ENCODE measurements around the gene CNTN4.

Gene CNTN4

DNA sequence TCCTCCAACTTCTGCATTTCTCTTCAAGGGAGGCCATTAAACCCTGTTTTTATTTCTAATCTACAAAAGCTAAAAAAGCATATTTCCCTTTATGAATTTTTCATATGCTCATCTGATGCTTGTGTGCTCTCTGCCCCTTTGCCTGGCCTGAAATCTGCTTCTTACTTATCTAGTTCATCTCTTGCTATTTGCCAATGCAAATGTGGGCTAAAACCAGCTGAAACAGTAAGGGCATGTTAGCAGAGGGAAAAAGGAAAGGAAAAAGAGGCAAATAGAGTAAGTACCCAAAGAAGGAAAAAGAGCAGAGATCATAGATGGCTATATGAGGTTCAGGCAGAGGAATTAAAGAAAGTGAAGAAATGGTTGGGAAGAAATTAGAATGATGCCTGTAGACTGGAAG lies 185.2 kb downstream of the CNTN4 start:
- no peak for DNase-seq (ENCODE audit: low read depth)
- TF ChIP-seq, protein P1, sequence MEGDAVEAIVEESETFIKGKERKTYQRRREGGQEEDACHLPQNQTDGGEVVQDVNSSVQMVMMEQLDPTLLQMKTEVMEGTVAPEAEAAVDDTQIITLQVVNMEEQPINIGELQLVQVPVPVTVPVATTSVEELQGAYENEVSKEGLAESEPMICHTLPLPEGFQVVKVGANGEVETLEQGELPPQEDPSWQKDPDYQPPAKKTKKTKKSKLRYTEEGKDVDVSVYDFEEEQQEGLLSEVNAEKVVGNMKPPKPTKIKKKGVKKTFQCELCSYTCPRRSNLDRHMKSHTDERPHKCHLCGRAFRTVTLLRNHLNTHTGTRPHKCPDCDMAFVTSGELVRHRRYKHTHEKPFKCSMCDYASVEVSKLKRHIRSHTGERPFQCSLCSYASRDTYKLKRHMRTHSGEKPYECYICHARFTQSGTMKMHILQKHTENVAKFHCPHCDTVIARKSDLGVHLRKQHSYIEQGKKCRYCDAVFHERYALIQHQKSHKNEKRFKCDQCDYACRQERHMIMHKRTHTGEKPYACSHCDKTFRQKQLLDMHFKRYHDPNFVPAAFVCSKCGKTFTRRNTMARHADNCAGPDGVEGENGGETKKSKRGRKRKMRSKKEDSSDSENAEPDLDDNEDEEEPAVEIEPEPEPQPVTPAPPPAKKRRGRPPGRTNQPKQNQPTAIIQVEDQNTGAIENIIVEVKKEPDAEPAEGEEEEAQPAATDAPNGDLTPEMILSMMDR (IDR thresholded peaks at IDR 0.05; ENCODE audit: insufficient read depth, low read depth, low read length, missing control alignments) = no peak
- no peak overlapping the region for H3K4me3 ChIP-seq (ENCODE audit: low read length)

DNA sequence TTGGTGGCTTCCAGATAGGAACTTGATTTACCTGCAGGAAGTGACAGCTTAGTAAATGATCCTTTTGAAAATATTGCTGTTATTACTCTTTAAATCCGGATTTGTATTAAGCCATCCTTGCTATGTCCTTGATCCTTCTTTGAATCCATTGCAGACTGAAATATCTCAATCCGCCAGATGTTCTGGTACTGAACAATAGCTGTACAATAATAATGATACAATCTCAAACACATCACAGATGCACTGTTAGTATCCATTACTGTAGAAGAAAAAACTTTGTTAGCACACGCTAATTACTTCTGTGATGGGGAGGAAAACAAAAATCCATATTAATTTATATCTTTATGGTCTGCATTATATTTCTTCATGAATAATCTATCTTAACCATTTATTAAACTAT lies 202.3 kb downstream of the CNTN4 start:
- TF ChIP-seq, protein P1 (IDR thresholded peaks at IDR 0.05; ENCODE audit: insufficient read depth, low read depth, low read length, missing control alignments) = no peak
- DNase-seq (ENCODE audit: low read depth) = no peak
- no peak overlapping the region for H3K4me3 ChIP-seq (ENCODE audit: low read length)

DNA sequence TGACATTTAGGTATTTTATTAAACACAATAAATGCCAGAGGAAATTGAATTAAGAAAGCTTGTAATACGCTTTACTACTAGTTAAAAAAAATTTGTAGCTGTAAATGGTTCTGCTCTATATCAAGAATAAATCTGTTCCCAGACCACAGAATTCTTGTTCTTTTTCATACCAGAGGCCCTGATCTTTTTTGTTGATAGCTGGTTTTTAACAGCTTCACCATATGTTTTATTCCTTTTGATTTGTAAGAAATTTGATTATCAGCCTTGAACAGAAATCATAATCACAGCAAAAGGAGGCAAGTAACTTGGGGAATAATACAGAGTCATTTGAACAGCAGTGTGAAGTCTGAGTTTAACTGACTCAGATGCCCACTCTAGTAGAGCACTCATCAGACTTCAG lies 202.7 kb downstream of the CNTN4 start:
- no peak for DNase-seq (ENCODE audit: low read depth)
- TF ChIP-seq, protein P1 (IDR thresholded peaks at IDR 0.05; ENCODE audit: insufficient read depth, low read depth, low read length, missing control alignments) = no peak
- H3K4me3 ChIP-seq (ENCODE audit: low read length) = no peak overlapping the region

DNA sequence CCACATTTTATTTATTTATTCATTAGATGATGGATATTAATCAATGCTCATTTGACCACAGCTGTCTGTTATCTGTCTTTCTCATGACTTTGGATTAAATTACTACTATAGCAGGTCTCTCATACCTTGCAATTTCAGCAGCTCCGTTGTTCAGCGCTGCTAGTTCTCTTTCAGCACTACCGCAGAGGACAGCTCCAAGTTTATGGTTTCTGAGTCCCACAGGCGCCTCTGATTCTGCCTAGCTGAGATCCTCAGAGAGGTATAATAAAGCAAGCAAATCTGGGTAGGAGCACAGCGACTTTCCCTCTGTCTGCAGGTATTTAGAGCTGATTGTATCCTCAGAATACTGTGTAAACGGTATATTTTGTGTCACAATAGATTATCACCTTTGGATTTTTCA lies 204.9 kb downstream of the CNTN4 start:
- peak; percentile 10 for DNase-seq (ENCODE audit: low read depth)
- TF ChIP-seq, protein P1 (IDR thresholded peaks at IDR 0.05; ENCODE audit: insufficient read depth, low read depth, low read length, missing control alignments) = no peak
- no peak overlapping the region for H3K4me3 ChIP-seq (ENCODE audit: low read length)

DNA sequence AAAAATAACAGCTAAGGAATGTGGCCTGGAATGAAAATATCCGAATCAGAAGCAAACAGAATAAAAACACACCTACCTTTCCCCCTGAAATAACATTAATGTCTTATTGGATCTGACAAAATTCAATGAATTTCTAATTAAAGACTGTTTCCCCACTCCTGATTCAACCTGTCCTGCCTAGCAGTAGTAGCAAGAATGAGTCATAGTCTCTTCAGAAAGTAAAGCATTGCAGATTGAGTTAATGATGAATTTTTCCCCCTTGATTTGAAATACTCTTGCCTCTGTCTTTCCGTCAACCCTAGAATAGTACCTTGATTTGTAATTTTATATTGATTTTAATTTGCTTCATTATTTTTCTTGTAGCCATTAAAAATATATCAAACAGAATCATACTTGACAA lies 212.4 kb downstream of the CNTN4 start:
- H3K4me3 ChIP-seq (ENCODE audit: low read length) = no peak overlapping the region
- DNase-seq (ENCODE audit: low read depth) = no peak
- TF ChIP-seq, protein P1 (IDR thresholded peaks at IDR 0.05; ENCODE audit: insufficient read depth, low read depth, low read length, missing control alignments) = no peak

DNA sequence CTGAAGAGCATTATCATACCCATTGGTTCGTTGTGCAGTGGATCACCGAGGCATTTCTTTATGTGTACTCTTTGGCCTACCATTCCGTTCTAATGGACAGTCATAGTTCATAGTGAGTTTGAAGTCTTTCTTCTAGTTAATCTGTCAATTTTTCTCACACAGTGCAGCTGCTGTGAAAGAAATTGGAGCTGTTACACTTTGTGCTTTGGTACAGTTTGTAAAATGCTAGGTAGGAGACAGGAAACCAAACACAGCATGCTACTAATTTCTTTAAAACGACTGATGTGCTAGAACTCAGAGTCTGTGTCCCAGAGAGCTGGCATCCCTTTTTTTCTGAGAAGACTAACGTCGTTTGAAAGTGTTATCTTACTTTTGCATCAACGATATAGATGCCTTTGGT lies 218.9 kb downstream of the CNTN4 start:
- TF ChIP-seq, protein P1 (IDR thresholded peaks at IDR 0.05; ENCODE audit: insufficient read depth, low read depth, low read length, missing control alignments) = no peak
- no peak for DNase-seq (ENCODE audit: low read depth)
- no peak overlapping the region for H3K4me3 ChIP-seq (ENCODE audit: low read length)

DNA sequence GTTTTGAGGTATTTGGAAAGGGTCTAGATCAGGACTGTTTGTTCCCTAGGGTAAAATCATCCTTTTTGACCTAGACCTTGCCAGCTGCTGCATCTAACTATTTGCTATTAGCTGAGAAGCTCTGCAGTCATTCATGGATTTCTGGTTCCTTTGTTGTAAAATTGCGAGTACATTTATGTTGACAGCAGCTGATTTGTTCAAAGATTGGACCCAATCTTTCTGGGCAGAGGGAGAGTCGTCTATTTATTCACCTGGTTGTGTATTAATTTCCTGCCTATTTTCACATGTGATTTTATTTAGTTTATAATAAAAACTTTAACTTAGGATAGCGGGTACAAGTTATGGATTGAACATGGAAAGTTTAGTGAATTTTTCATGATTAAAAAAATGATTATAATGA lies 236.3 kb downstream of the CNTN4 start:
- H3K4me3 ChIP-seq (ENCODE audit: low read length) = no peak overlapping the region
- TF ChIP-seq, protein P1 (IDR thresholded peaks at IDR 0.05; ENCODE audit: insufficient read depth, low read depth, low read length, missing control alignments) = no peak
- DNase-seq (ENCODE audit: low read depth) = no peak

All from epithelial cell of esophagus (primary cell).